Stimulated activated CD4-positive, alpha-beta T cell treated with anti-CD3 and anti-CD28 coated beads, Interleukin-15, amount 100 ng/mL, for 24 hours (primary cell): ENCODE data around the gene PRDM10.
"Not testable (repeated sequence)": the region's sequence is repeated elsewhere in the genome, so short reads cannot be mapped to it uniquely, and the experiment has no call there.

Experiments used
- DNase-seq: peaks from one replicate; pipeline ENCODE4 v3.0.0-alpha.2; 2020

The PRDM10 gene

GRCh38 chr11:130002352-130002845, at the start of gene PRDM10:
PRDM10 (minus strand) TSS chr11:130002835; CDS start chr11:129960964, 41,871 bp downstream.
- DNase-seq = peak; percentile 91

GRCh38 chr11:130051082-130051481, 48.4 kb upstream of the PRDM10 start:
- DNase-seq = no peak

GRCh38 chr11:130050257-130050656, 47.6 kb upstream of the PRDM10 start:
- DNase-seq = no peak

GRCh38 chr11:130049328-130049771, 46.7 kb upstream of the PRDM10 start:
- no peak for DNase-seq

GRCh38 chr11:130047141-130047540, 44.5 kb upstream of the PRDM10 start:
- DNase-seq = no peak

GRCh38 chr11:130043575-130043974, 40.9 kb upstream of the PRDM10 start:
- DNase-seq = no peak

GRCh38 chr11:130042093-130042591, 39.5 kb upstream of the PRDM10 start:
- no peak for DNase-seq

- DNase-seq = no peak
Observed at GRCh38 chr11:130040281-130040940, 37.8 kb upstream of the PRDM10 start.

- no peak for DNase-seq
Observed at GRCh38 chr11:130037881-130038585, 35.4 kb upstream of the PRDM10 start.

- DNase-seq = no peak
Observed at GRCh38 chr11:130037058-130037457, 34.4 kb upstream of the PRDM10 start.

- no peak for DNase-seq
Observed at GRCh38 chr11:130034236-130034635, 31.6 kb upstream of the PRDM10 start.

- no peak for DNase-seq
Observed at GRCh38 chr11:130032931-130033330, 30.3 kb upstream of the PRDM10 start.

- no peak for DNase-seq
Observed at GRCh38 chr11:130031945-130032344, 29.3 kb upstream of the PRDM10 start.

- no peak for DNase-seq
Observed at GRCh38 chr11:130031056-130031455, 28.4 kb upstream of the PRDM10 start.

GRCh38 chr11:130029137-130029536, 26.5 kb upstream of the PRDM10 start:
- DNase-seq = no peak

GRCh38 chr11:130025371-130025770, 22.7 kb upstream of the PRDM10 start:
- no peak for DNase-seq

GRCh38 chr11:130024361-130024760, 21.7 kb upstream of the PRDM10 start:
- DNase-seq = no peak

- no peak for DNase-seq
Observed at GRCh38 chr11:130023204-130023603, 20.6 kb upstream of the PRDM10 start.

GRCh38 chr11:130022799-130023198, 20.2 kb upstream of the PRDM10 start:
- DNase-seq = no peak

GRCh38 chr11:130021606-130022005, 19.0 kb upstream of the PRDM10 start:
- not testable (repeated sequence) for DNase-seq

GRCh38 chr11:130020323-130020722, 17.7 kb upstream of the PRDM10 start:
- DNase-seq = no peak

- not testable (repeated sequence) for DNase-seq
Observed at GRCh38 chr11:130015846-130016245, 13.2 kb upstream of the PRDM10 start.

- no peak for DNase-seq
Observed at GRCh38 chr11:130008326-130008725, 5.7 kb upstream of the PRDM10 start.

- no peak for DNase-seq
Observed at GRCh38 chr11:130006929-130007328, 4.3 kb upstream of the PRDM10 start.
